Measurements from ENCODE around the gene PRDM5.
"Not testable (repeated sequence)": the region's sequence is repeated elsewhere in the genome, so short reads cannot be mapped to it uniquely, and the experiment has no call there.

Gene PRDM5

GRCh38 chr4:120741636-120742035, 180.9 kb downstream of the PRDM5 start:
- DNase-seq: not testable (repeated sequence)

DNA sequence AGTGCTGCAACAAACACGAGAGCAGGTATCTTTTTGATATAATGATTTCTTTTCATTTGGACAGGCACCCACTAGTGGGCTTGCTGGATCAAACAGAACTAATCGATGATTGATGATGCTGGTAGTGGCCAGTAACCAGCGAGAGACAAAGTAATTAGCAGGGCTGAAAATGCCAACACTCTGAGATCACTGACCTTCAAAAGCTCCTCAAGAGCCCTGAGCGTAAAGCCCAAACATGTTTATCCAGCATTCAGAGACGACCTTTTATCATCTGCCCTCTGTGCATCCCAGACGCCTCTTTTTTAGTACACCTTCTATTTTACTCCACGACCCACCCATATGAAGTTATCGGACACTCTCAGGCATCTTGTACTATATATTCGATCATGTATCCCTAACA, 186.2 kb downstream of the PRDM5 start:
- DNase-seq: no peak

GRCh38 chr4:120733968-120734367, 188.6 kb downstream of the PRDM5 start:
- no peak for DNase-seq

GRCh38 chr4:120733054-120733453, 189.5 kb downstream of the PRDM5 start:
- DNase-seq: no peak

DNA sequence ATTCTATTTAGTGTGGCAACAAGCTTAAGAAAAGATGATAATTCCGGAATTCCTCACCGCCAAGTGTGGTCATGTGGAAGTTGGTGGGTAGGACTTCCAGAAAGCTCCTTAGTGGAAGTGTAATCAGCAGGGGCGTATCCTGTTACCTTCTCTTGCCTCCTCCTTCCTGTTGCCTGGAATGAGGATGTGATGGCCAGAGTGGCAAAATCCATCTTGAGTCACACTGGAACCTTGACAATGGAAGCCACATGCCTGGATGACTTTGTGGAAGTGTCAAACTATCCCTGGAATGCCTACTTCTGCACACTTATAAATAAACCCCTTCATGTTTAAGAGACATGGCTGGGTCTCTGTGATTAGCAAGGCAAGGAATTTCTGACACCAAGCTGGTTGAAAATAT, 191.0 kb downstream of the PRDM5 start:
- DNase-seq: no peak

DNA sequence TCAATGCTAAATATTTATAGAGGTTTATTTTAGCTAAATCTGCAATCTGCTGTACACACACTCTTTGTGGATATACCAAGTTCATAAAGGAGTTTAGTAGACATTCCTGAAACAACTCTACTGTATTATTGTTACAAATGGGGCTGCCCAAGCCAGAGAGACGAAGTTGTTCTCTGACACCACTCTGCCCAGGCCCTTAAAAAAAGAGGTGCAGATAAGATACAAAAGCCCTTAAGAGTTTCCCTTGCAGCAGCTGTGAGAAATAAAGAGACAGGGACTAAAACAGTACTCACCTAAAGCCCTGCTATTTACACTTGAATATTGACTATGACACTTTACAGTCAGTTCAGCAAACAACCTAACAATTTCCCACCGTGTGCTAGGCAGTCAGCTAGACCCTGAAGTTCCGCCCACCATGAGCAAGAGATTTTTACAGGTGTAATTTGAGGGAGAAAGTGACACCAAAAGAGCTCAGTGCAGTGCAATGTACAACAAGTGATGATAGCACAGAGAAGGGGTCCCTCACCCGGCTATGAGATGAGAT, 191.7 kb downstream of the PRDM5 start:
- no peak for DNase-seq

- no peak for DNase-seq
These were observed 193.4 kb downstream of the PRDM5 start for GRCh38 chr4:120728892-120729675.

GRCh38 chr4:120725639-120726580, 196.6 kb downstream of the PRDM5 start:
- DNase-seq: no peak

- DNase-seq: no peak
These were observed 197.9 kb downstream of the PRDM5 start for GRCh38 chr4:120724656-120725055.

GRCh38 chr4:120723986-120724385, 198.5 kb downstream of the PRDM5 start:
- DNase-seq: no peak

GRCh38 chr4:120723105-120723504, 199.4 kb downstream of the PRDM5 start:
- no peak for DNase-seq

- DNase-seq: no peak
These were observed 199.9 kb downstream of the PRDM5 start for GRCh38 chr4:120722655-120723054.

GRCh38 chr4:120720354-120720934, 202.1 kb downstream of the PRDM5 start:
- no peak for DNase-seq

DNA sequence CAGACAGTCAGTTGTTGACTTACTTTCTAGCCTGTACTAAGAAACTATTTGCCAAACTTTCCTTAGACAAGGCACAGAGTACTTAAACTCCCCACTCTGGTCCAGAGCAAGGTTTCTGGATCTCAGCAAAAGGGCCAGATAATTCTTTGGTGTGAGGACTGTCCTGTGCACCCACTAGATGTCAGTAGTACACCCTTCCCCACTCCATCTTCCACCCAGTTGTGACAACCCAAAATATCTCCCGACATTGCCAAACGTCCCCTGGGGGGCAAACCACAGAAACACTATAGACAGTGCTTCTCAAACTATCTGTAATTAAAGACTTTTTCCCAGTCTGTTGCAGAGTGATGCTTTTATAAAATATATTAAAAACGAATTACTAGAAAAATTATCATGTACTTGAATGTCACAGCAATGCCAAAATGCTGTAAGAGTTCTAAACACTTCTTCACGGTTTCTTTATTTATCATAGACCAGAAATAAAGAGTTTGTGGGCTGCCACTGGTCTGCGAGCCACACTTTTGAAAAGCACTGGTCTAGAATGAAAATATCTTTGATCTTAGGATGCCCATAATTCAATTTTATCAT, 203.5 kb downstream of the PRDM5 start:
- DNase-seq: no peak

- DNase-seq: no peak
These were observed 206.2 kb downstream of the PRDM5 start for GRCh38 chr4:120716346-120716745.

GRCh38 chr4:120714417-120715010, 208.0 kb downstream of the PRDM5 start:
- DNase-seq: no peak

- DNase-seq: no peak
These were observed 212.5 kb downstream of the PRDM5 start for GRCh38 chr4:120709991-120710390.

GRCh38 chr4:120704538-120704937, 218.0 kb downstream of the PRDM5 start:
- no peak for DNase-seq

DNA sequence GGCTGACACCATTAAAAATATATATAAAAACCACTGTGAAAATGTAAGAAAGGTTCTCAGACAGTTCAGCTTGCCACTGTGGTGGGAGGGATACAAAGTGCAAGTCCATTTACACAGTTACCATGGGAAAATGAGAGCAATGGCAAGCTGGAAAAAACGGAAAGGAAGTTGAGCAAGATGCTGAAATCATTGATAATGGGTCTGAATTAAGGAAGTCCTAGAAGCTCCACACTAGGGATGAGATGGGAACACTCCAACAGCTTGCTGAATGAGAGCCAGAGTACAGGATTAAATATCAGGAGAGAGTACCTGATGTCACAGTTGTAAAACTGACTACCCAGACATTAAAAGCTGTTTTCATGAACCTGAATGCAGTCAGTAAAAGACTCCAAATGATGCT, 218.6 kb downstream of the PRDM5 start:
- DNase-seq: no peak

- no peak for DNase-seq
These were observed 223.2 kb downstream of the PRDM5 start for GRCh38 chr4:120699354-120699753.

GRCh38 chr4:120694973-120695372, 227.6 kb downstream of the PRDM5 start:
- DNase-seq: no peak

DNA sequence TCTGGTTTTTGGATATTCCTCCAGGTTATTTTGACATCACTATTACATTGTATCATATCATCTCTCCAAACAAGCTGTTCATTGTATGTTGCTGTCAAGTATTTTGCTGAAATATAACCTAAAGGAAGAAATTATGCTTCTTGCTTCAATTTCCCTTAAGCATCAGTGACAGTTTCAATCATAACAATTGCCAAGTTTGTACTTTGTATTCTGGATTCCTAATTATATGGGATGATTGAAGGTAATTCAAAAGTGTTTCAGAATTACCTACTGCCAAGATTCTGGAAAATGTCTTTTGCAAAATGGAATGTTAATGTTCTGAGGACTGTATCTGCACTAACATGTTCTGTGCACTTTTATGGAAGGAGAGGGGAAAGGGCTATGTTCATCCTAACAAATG, 228.7 kb downstream of the PRDM5 start:
- no peak for DNase-seq
